Stomach (tissue), 4 donors: ENCODE data around the gene TEDC1.

Source experiments
- CTCF ChIP-seq, 7 experiments: fragments of 450-650 bp in 4 of 7; fragments of 200-600 bp in 3 of 7; sonication (generic) in 3 of 7; IDR thresholded peaks; one replicate each; pipeline ENCODE4 v1.5.1; 2016 to 2019; ENCODE audit warnings: antibody characterized with exemption in 7 of 7, control low read depth in 2 of 7, mild to moderate bottlenecking in 1 of 7
- EP300 ChIP-seq: sonication (generic); formaldehyde crosslinking; IDR thresholded peaks from one replicate; pipeline ENCODE4 v1.6.1; 2017; ENCODE audit warnings: antibody characterized with exemption
- POLR2A ChIP-seq, 4 donors: fragments of 450-650 bp; IDR thresholded peaks; one replicate each; pipeline ENCODE4 v1.6.1; 2016; ENCODE audit warnings: antibody characterized with exemption in 4 of 4, control low read depth in 2 of 4, mild to moderate bottlenecking in 1 of 4, moderate library complexity in 1 of 4
- POLR2AphosphoS5 ChIP-seq, 3 donors: sonication (generic); formaldehyde crosslinking; IDR thresholded peaks; one replicate each; pipeline ENCODE4 v1.6.1; 2016; ENCODE audit warnings: antibody characterized with exemption in 3 of 3

GRCh38 chr14:105468621-105469241 lies 22.3 kb upstream of the TEDC1 start:
- TF ChIP-seq CTCF (IDR thresholded peaks at IDR 0.05) (no peak), POLR2A (IDR thresholded peaks at IDR 0.05) (no peak), POLR2AphosphoS5 (IDR thresholded peaks at IDR 0.05) (no peak), EP300 (no peak)
